ENCODE data around the gene IL9R. TPM values are rescaled to one million over a fixed set of nuclear protein-coding genes. Genes with fewer than 3 reads are reported as not detected.
"Not testable (repeated sequence)": the region's sequence is repeated elsewhere in the genome, so short reads cannot be mapped to it uniquely, and the experiment has no call there.

Gene IL9R
- total RNA-seq, 1 experiment from 2014 or later, result not detected

DNA sequence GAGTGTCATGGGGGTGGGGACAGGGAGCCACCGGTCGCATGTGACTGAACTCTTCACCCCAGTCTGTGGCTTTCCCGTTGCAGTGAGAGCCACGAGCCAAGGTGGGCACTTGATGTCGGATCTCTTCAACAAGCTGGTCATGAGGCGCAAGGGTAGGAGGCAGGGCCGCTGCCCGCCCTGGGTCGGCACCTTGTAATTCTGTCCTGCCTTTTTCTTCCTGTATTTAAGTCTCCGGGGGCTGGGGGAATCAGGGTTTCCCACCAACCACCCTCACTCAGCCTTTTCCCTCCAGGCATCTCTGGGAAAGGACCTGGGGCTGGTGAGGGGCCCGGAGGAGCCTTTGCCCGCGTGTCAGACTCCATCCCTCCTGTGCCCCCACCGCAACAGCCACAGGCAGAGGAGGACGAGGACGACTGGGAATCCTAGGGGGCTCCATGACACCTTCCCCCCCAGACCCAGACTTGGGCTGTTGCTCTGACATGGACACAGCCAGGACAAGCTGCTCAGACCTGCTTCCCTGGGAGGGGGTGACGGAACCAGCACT is 27.5 kb downstream of the IL9R start:
- in situ Hi-C loops (cut with HindIII; ENCODE audit: low sequenced_read_pairs), result not testable (repeated sequence)

DNA sequence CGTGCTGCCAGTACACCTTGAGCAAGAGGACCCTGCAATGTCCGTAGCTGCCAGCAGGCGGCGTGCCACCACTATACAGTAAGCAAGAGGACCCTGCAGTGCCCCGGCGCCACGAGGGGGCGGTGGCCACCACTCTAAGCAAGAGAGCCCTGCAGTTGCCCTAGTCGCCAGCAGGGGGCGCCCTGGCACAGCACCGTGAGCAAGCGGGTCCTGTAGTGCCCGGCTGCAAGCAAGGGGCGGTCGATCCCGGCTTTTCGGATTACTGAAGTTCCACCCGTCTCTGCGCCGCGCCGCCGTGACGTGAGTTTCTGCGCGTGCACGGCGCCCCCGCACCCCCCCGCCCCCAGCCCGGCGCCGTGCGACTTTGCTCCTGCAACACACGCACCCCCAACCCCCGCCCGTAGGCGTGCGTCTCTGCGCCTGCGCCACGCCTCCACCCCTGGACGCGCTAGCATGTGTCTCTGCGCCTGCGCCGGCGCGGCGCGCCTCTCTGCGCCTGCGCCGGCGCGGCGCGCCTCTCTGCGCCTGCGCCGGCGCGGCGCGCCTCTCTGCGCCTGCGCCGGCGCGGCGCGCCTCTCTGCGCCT is 31.2 kb downstream of the IL9R start:
- in situ Hi-C loops (cut with HindIII; ENCODE audit: low sequenced_read_pairs); DNase-seq (ENCODE audit: low spot score): not testable (repeated sequence)

More for the DNA sequence above, 27.5 kb downstream of the IL9R start:
- not testable (repeated sequence) for DNase-seq (ENCODE audit: low spot score)

DNA sequence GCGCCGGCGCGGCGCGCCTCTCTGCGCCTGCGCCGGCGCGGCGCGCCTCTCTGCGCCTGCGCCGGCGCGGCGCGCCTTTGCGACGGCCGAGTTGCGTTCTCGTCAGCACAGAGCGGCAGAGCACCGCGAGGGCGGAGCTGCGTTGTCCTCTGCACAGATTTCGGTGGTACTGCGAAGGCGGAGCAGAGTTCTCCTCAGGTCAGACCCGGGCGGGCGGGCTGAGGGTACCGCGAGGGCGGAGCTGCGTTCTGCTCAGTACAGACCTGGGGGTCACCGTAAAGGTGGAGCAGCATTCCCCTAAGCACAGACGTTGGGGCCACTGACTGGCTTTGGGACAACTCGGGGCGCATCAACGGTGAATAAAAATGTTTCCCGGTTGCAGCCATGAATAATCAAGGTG is 31.8 kb downstream of the IL9R start:
- in situ Hi-C loops (cut with HindIII; ENCODE audit: low sequenced_read_pairs); DNase-seq (ENCODE audit: low spot score): not testable (repeated sequence)

- in situ Hi-C loops (cut with HindIII; ENCODE audit: low sequenced_read_pairs); DNase-seq (ENCODE audit: low spot score): not testable (repeated sequence)
These were observed 32.4 kb downstream of the IL9R start for GRCh38 chrX:156029707-156030442.

DNA sequence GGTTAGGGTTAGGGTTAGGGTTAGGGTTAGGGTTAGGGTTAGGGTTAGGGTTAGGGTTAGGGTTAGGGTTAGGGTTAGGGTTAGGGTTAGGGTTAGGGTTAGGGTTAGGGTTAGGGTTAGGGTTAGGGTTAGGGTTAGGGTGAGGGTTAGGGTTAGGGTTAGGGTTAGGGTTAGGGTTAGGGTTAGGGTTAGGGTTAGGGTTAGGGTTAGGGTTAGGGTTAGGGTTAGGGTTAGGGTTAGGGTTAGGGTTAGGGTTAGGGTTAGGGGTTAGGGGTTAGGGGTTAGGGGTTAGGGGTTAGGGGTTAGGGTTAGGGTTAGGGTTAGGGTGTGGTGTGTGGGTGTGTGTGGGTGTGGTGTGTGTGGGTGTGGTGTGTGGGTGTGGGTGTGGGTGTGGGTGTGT is 33.0 kb downstream of the IL9R start:
- in situ Hi-C loops (cut with HindIII; ENCODE audit: low sequenced_read_pairs); DNase-seq (ENCODE audit: low spot score): not testable (repeated sequence)

Other genes starting within 250 kb of the IL9R start
- 39.6 and 49.6 TPM in 2 replicates for gene VAMP7, start 116.4 kb upstream of the IL9R start, total RNA-seq (2014; rRNA removed; shearing (Covaris generic))